ENCODE data around the gene PPP2R2C.

DNA sequence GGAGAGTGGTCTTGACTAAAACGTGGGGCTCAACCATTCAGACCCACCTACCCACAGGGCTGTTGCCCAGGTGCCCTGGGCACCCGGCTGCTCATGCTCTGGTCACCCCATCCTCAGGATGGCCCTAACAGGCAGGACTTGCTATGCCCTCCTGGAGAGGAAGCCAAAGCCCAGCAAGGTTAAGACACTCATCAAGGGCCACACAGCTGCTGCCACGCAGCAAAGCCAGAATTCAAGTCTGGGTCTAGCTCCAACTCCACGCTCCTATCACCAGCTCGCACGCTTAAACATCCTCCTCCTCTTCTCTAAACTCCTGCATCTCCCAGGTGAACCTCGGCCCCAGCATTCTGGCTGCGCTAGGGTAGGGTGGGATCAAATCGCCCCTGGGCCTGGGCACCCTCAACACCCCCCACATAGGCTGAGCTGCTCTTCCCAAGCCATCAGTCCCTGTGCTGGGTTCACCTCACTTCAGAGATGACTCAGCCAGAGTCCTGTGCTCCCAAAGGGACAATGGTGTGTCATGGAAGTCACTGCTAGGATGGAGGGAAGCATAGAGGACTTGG, 54.1 kb downstream of the PPP2R2C start:
- TF ChIP-seq, protein P1, sequence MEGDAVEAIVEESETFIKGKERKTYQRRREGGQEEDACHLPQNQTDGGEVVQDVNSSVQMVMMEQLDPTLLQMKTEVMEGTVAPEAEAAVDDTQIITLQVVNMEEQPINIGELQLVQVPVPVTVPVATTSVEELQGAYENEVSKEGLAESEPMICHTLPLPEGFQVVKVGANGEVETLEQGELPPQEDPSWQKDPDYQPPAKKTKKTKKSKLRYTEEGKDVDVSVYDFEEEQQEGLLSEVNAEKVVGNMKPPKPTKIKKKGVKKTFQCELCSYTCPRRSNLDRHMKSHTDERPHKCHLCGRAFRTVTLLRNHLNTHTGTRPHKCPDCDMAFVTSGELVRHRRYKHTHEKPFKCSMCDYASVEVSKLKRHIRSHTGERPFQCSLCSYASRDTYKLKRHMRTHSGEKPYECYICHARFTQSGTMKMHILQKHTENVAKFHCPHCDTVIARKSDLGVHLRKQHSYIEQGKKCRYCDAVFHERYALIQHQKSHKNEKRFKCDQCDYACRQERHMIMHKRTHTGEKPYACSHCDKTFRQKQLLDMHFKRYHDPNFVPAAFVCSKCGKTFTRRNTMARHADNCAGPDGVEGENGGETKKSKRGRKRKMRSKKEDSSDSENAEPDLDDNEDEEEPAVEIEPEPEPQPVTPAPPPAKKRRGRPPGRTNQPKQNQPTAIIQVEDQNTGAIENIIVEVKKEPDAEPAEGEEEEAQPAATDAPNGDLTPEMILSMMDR (conservative IDR thresholded peaks at IDR 0.05; ENCODE audit: low read depth, low read length): no peak
- TF ChIP-seq EZH2 (IDR thresholded peaks at IDR 0.05; ENCODE audit: borderline replicate concordance, low read depth, low read length, poor library complexity, severe bottlenecking): no peak
